K562 (cell line): ENCODE measurements around the gene KIF1A. TPM values are rescaled to one million over a fixed set of nuclear protein-coding genes. Genes with fewer than 3 reads are reported as not detected.

Source experiments
- ATAC-seq: fragments of 200-7000 bp; cut with Tn5 transposase; 3 replicates; pipeline ENCODE4 v1.9.1; 2020; ENCODE audit warnings: moderate library complexity
- BruUV-seq: library from RNA; stranded (reverse); fragments of 400-500 nt; replicated peaks from 2 replicates; lab custom pipeline; 2021; lab: Mats Ljungman, UMichigan
- CTCF ChIA-PET: fragments of 300-600 bp; formaldehyde crosslinking; extraction: SDS; loops from one replicate; lab custom pipeline; 2021; ENCODE audit warnings: low intra/inter-chr PET ratio; lab: Yijun Ruan, JAX
- POLR2A ChIA-PET: fragments of 300-600, 350-650 bp; sonication (Branson Sonifier 250); formaldehyde crosslinking; extraction: SDS; loops from one replicate; lab custom pipeline; 2021; ENCODE audit warnings: antibody characterized with exemption, inconsistent platforms; lab: Yijun Ruan, JAX
- DNase-seq, 4 experiments: peaks; one replicate each; pipeline versions ENCODE4 v3.0.0 to v3.0.0-alpha.2; 2011 to 2018; ENCODE audit warnings: low spot score in 3 of 4, mixed read lengths in 3 of 4; ENCODE audit errors: extremely low read depth in 1 of 4
- FAIRE-seq: peaks from 2 replicates; lab custom pipeline; 2011; peaks lifted over from hg19 to GRCh38; lab: Jason Lieb, UNC
- H2AFZ ChIP-seq: 2 replicates; pipeline ENCODE4 v1.6.0; 2011; ENCODE audit warnings: low read depth, low read length, control low read depth, inconsistent platforms
- H3K27ac ChIP-seq: fragments of 200-600 bp; 3 replicates; pipeline ENCODE4 v1.8.0; 2011; ENCODE audit warnings: low read depth, mild to moderate bottlenecking, control low read depth, inconsistent platforms, low read length, moderate library complexity, mixed read lengths; ENCODE audit errors: extremely low read depth
- H3K27me3 ChIP-seq, 2 experiments: fragments of 300-600 bp in 1 of 2; 2 replicates in 1 of 2; 3 replicates in 1 of 2; pipeline versions ENCODE4 v1.6.0 to v1.8.0; 2011; ENCODE audit warnings: inconsistent platforms in 2 of 2, low read length in 2 of 2, mild to moderate bottlenecking in 1 of 2, mixed read lengths in 1 of 2, moderate library complexity in 1 of 2; ENCODE audit not compliant: control insufficient read depth in 2 of 2, insufficient read depth in 2 of 2
- H3K36me3 ChIP-seq: fragments of 300-600 bp; 3 replicates; pipeline ENCODE4 v1.8.0; 2011; ENCODE audit warnings: mild to moderate bottlenecking, low read length, inconsistent platforms; ENCODE audit not compliant: control insufficient read depth, insufficient read depth
- H3K4me1 ChIP-seq, 2 experiments: fragments of 200-600 bp in 1 of 2; replicated peaks in 1 of 2; 2 replicates in 1 of 2; 3 replicates in 1 of 2; pipeline versions ENCODE4 v1.5.1 to v1.8.0; 2011; ENCODE audit warnings: inconsistent platforms in 2 of 2, low read length in 2 of 2, mild to moderate bottlenecking in 1 of 2, mixed read lengths in 1 of 2, moderate library complexity in 1 of 2; ENCODE audit not compliant: control insufficient read depth in 2 of 2, insufficient read depth in 2 of 2
- H3K4me2 ChIP-seq: 2 replicates; pipeline ENCODE4 v1.6.1; 2011; ENCODE audit warnings: low read length, control low read depth, inconsistent platforms, mixed read lengths; ENCODE audit not compliant: insufficient read depth
- H3K4me3 ChIP-seq: fragments of 200-600 bp; sonication (generic), shearing (Covaris generic); 2 replicates; pipeline ENCODE4 v1.5.1; 2016; ENCODE audit warnings: control low read depth, inconsistent platforms
- H3K79me2 ChIP-seq: fragments of 200-600 bp; 3 replicates; pipeline ENCODE4 v1.8.0; 2011; ENCODE audit warnings: low read length, inconsistent platforms; ENCODE audit not compliant: control insufficient read depth, insufficient read depth
- H3K9ac ChIP-seq, 2 experiments: 2 replicates each; pipeline versions ENCODE4 v1.6.0 to v1.6.1; 2011; ENCODE audit warnings: low read depth in 2 of 2, low read length in 2 of 2, control low read depth in 1 of 2, inconsistent platforms in 1 of 2, mild to moderate bottlenecking in 1 of 2, mixed read lengths in 1 of 2; ENCODE audit not compliant: insufficient read depth in 1 of 2
- H3K9me1 ChIP-seq: one replicate; pipeline ENCODE4 v1.6.0; 2011; ENCODE audit warnings: inconsistent platforms, mild to moderate bottlenecking, low read length, moderate library complexity; ENCODE audit not compliant: control insufficient read depth, insufficient read depth
- H3K9me3 ChIP-seq: replicated peaks from 2 replicates; pipeline ENCODE4 v1.5.1; 2011; ENCODE audit warnings: low read depth, low read length, inconsistent platforms; ENCODE audit not compliant: control insufficient read depth, insufficient read depth
- H4K20me1 ChIP-seq: replicated peaks from 2 replicates; pipeline ENCODE4 v1.6.1; 2011; ENCODE audit warnings: low read length, inconsistent platforms, mixed read lengths; ENCODE audit not compliant: control insufficient read depth, insufficient read depth
- EP300 ChIP-seq: IDR thresholded peaks from 2 replicates; pipeline ENCODE4 v1.6.1; 2012; ENCODE audit warnings: low read length, improper control_type of control experiment
- ETS1 ChIP-seq: conservative IDR thresholded peaks from 2 replicates; pipeline ENCODE4 v1.6.1; 2011; ENCODE audit warnings: low read depth, mild to moderate bottlenecking, low read length; ENCODE audit not compliant: control insufficient read depth
- FIP1L1 ChIP-seq: fragments of 200-400 bp; formaldehyde crosslinking; IDR thresholded peaks from 2 replicates; pipeline ENCODE4 v1.6.1; 2018; ENCODE audit warnings: mild to moderate bottlenecking, low read depth, low read length; ENCODE audit not compliant: poor library complexity, severe bottlenecking
- NFYB ChIP-seq: IDR thresholded peaks from 2 replicates; pipeline ENCODE4 v1.6.1; 2011; ENCODE audit warnings: mild to moderate bottlenecking, moderate library complexity; ENCODE audit not compliant: insufficient read length; ENCODE audit errors: extremely low read depth
- NR1H2 ChIP-seq: sonication (generic); formaldehyde crosslinking; IDR thresholded peaks from 2 replicates; pipeline ENCODE4 v1.4.0; 2020; ENCODE audit warnings: mild to moderate bottlenecking, missing genetic modification reagents
- SIRT6 ChIP-seq: IDR thresholded peaks from one replicate; pipeline ENCODE4 v1.6.1; 2012; ENCODE audit warnings: low read depth, mild to moderate bottlenecking, control low read depth, inconsistent platforms, low read length, moderate library complexity
- TCF7 ChIP-seq: sonication (generic); IDR thresholded peaks from 2 replicates; pipeline ENCODE4 v1.6.1; 2016; ENCODE audit warnings: antibody characterized with exemption, borderline replicate concordance
- WHSC1 ChIP-seq: IDR thresholded peaks from one replicate; pipeline ENCODE4 v1.6.1; 2012; ENCODE audit warnings: low read length, control low read depth, inconsistent platforms
- ZNF696 ChIP-seq: fragments of 250-450 bp; sonication (Bioruptor Pico); conservative IDR thresholded peaks from 2 replicates; pipeline ENCODE4 v1.4.0; 2020; ENCODE audit warnings: mild to moderate bottlenecking, moderate library complexity
- ZNF830 ChIP-seq: fragments of 250-450 bp; sonication (Bioruptor Pico); IDR thresholded peaks from 2 replicates; pipeline ENCODE4 v1.5.0; 2021; ENCODE audit warnings: mild to moderate bottlenecking
- ZSCAN29 ChIP-seq: fragments of 450-650 bp; IDR thresholded peaks from 2 replicates; pipeline ENCODE4 v1.6.1; 2017
- WGBS: fragments of 100-300 bp; shearing (Covaris generic); methylation state at CpG from one replicate; pipeline ENCODE4 v1.1.6; 2016; ENCODE audit warnings: low coverage, mixed read lengths; ENCODE audit not compliant: insufficient coverage; ENCODE audit errors: missing lambda C conversion rate; 5-methylcytosine and 5-hydroxymethylcytosine counted together
- in situ Hi-C: fragments of 300-500 bp; cut with MboI; formaldehyde crosslinking; loops from 4 replicates; pipeline ENCODE4 v1.15.0; 2018; ENCODE audit warnings: inconsistent platforms, mixed read lengths
- intact Hi-C: fragments of 100-400 bp; cut with micrococcal nuclease; formaldehyde crosslinking; loops from 2 replicates; pipeline ENCODE4 v1.14.2; 2022
- polyA plus RNA-seq, 8 experiments: library from polyadenylated mRNA; depleted of rRNA in 4 of 8; stranded (reverse) in 5 of 8; unstranded in 3 of 8; fragments of >200 nt; fragmentation: Nextera tagmentation in 2 of 8; fragmentation: Illumina TruSeq in 1 of 8; extraction: Ambion mirVana in 2 of 8; extraction: Trizol in 1 of 8; gene quantifications; 2 replicates each; pipeline versions ENCODE4 v1.2.1 to v1.2.3, GENCODE V29; 2011 to 2014; ENCODE audit warnings: inconsistent platforms in 1 of 8, missing spikeins in 1 of 8
- total RNA-seq, 7 experiments: library from RNA; depleted of rRNA in 6 of 7; stranded (reverse); fragments of >200 nt in 6 of 7; fragmentation: Illumina TruSeq in 2 of 7; extraction: Trizol in 2 of 7; gene quantifications; 2 replicates each; pipeline versions ENCODE4 v1.2.1 to v1.2.3, GENCODE V29; 2011 to 2021; ENCODE audit warnings: low replicate concordance in 1 of 7
- TF ChIP-seq, protein P1 (sequence below): IDR thresholded peaks from 3 replicates; pipeline ENCODE4 v1.6.1; 2011; ENCODE audit warnings: borderline replicate concordance, mild to moderate bottlenecking, moderate library complexity; ENCODE audit not compliant: insufficient read length; ENCODE audit errors: extremely low read depth
- TF ChIP-seq, protein P2 (sequence below): fragments of 450-650 bp; formaldehyde crosslinking; conservative IDR thresholded peaks from 2 replicates; pipeline ENCODE4 v1.4.0; 2022; ENCODE audit warnings: mild to moderate bottlenecking, missing genetic modification characterization

The KIF1A gene
- total and polyA plus RNA-seq, 9 of the 15 experiments (the other 6 are each of a cell fraction or from before 2014, with no cell fraction given): 0.07 to 1.4 (median 0.45) TPM; not detected in 2

GRCh38 chr2:240869109-240869955, 49.3 kb upstream of the KIF1A start:
- no peaks in the 10 kb centered on the region for H3K36me3 ChIP-seq
- no peak overlapping the region for H3K4me3 ChIP-seq
- FAIRE-seq: no peak
- H3K27me3 ChIP-seq: peaks cover 3 to 25% of the 10 kb centered on the region in 2 experiments; a peak in 3 of 5 replicates
- ChIA-PET CTCF (no interaction called here), POLR2A (interaction anchor here (1.1 kb wide), 1 partner anchor 22 kb away, joined by 3 read pairs; no protein-coding TSS in a partner anchor)
- no peaks in the 10 kb centered on the region for H3K9me1 ChIP-seq
- H3K27ac ChIP-seq: no peak overlapping the region
- no peak overlapping the region for H2AFZ ChIP-seq
- BruUV-seq: no TSS peak
- no peak overlapping the region for H3K4me2 ChIP-seq
- in situ Hi-C loops: no loop called here
- WGBS: 4% methylated on average over 16 of the region's 25 CpGs
- intact Hi-C loops: no loop called here
- no peaks in the 10 kb centered on the region; a peak in 1 of 5 replicates for H3K4me1 ChIP-seq
- no peaks in the 10 kb centered on the region for H3K79me2 ChIP-seq
- no peaks in the 10 kb centered on the region for H4K20me1 ChIP-seq
- H3K9ac ChIP-seq: no peak overlapping the region
- no peak for TF ChIP-seq TCF7
- TF ChIP-seq ZSCAN29: no peak
- TF ChIP-seq ETS1: no peak
- TF ChIP-seq, protein P1, sequence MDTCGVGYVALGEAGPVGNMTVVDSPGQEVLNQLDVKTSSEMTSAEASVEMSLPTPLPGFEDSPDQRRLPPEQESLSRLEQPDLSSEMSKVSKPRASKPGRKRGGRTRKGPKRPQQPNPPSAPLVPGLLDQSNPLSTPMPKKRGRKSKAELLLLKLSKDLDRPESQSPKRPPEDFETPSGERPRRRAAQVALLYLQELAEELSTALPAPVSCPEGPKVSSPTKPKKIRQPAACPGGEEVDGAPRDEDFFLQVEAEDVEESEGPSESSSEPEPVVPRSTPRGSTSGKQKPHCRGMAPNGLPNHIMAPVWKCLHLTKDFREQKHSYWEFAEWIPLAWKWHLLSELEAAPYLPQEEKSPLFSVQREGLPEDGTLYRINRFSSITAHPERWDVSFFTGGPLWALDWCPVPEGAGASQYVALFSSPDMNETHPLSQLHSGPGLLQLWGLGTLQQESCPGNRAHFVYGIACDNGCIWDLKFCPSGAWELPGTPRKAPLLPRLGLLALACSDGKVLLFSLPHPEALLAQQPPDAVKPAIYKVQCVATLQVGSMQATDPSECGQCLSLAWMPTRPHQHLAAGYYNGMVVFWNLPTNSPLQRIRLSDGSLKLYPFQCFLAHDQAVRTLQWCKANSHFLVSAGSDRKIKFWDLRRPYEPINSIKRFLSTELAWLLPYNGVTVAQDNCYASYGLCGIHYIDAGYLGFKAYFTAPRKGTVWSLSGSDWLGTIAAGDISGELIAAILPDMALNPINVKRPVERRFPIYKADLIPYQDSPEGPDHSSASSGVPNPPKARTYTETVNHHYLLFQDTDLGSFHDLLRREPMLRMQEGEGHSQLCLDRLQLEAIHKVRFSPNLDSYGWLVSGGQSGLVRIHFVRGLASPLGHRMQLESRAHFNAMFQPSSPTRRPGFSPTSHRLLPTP: no peak
- TF ChIP-seq SIRT6: no peak
- no peak for TF ChIP-seq ZNF830 (CRISPR knock-in tag)
- no peak for TF ChIP-seq NR1H2 (CRISPR knock-in tag)
- TF ChIP-seq EP300: no peak
- TF ChIP-seq, protein P2, sequence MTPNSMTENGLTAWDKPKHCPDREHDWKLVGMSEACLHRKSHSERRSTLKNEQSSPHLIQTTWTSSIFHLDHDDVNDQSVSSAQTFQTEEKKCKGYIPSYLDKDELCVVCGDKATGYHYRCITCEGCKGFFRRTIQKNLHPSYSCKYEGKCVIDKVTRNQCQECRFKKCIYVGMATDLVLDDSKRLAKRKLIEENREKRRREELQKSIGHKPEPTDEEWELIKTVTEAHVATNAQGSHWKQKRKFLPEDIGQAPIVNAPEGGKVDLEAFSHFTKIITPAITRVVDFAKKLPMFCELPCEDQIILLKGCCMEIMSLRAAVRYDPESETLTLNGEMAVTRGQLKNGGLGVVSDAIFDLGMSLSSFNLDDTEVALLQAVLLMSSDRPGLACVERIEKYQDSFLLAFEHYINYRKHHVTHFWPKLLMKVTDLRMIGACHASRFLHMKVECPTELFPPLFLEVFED (CRISPR knock-in tag): no peak
- TF ChIP-seq NFYB: no peak
- TF ChIP-seq FIP1L1: no peak
- TF ChIP-seq ZNF696 (CRISPR knock-in tag): no peak
- TF ChIP-seq WHSC1: no peak
- no peak for ATAC-seq
- DNase-seq: no peak
- H3K9me3 ChIP-seq: no peaks in the 10 kb centered on the region
